Keratinocyte (primary cell): Measurements from ENCODE around the gene HOOK2. TPM values are rescaled to one million over a fixed set of nuclear protein-coding genes. Genes with fewer than 3 reads are reported as not detected.
"Not testable (repeated sequence)": the region's sequence is repeated elsewhere in the genome, so short reads cannot be mapped to it uniquely, and the experiment has no call there.

Source experiments
- DNase-seq: peaks from one replicate; pipeline ENCODE4 v3.0.0-alpha.2; 2011; ENCODE audit warnings: low read depth, missing footprints, low spot score
- FAIRE-seq: peaks from 2 replicates; lab custom pipeline; 2011; peaks lifted over from hg19 to GRCh38; lab: Jason Lieb, UNC
- H2AFZ ChIP-seq: 2 replicates; pipeline ENCODE4 v1.6.0; 2012; ENCODE audit warnings: low read length, control low read depth, inconsistent platforms; ENCODE audit not compliant: control insufficient read depth
- H3K27ac ChIP-seq: 2 replicates; pipeline ENCODE4 v1.5.1; 2011; ENCODE audit warnings: low read length; ENCODE audit not compliant: control insufficient read depth, insufficient read depth
- H3K27me3 ChIP-seq: 3 replicates; pipeline ENCODE4 v1.6.0; 2011; ENCODE audit warnings: low read length; ENCODE audit not compliant: control insufficient read depth, insufficient read depth; ENCODE audit errors: extremely low read depth
- H3K36me3 ChIP-seq, 2 experiments: 2 replicates in 1 of 2; 3 replicates in 1 of 2; pipeline ENCODE4 v1.5.1; 2011; ENCODE audit warnings: low read length in 2 of 2, mild to moderate bottlenecking in 1 of 2; ENCODE audit not compliant: control insufficient read depth in 2 of 2, insufficient read depth in 2 of 2; ENCODE audit errors: extremely low read depth in 1 of 2
- H3K4me1 ChIP-seq: 3 replicates; pipeline ENCODE4 v1.5.1; 2011; ENCODE audit warnings: low read length; ENCODE audit not compliant: control insufficient read depth, insufficient read depth; ENCODE audit errors: extremely low read depth
- H3K4me2 ChIP-seq: 3 replicates; pipeline ENCODE4 v1.6.0; 2011; ENCODE audit warnings: low read depth, low read length; ENCODE audit not compliant: control insufficient read depth, insufficient read depth; ENCODE audit errors: extremely low read depth
- H3K4me3 ChIP-seq, 3 experiments: fragments of 200-600 bp in 1 of 3; sonication (generic) in 1 of 3; 2 replicates in 2 of 3; 3 replicates in 1 of 3; pipeline ENCODE4 v1.5.1; 2011 to 2016; ENCODE audit warnings: low read length in 3 of 3, mild to moderate bottlenecking in 3 of 3, control low read depth in 2 of 3, inconsistent platforms in 1 of 3, low read depth in 1 of 3, mixed read lengths in 1 of 3, mixed run types in 1 of 3, moderate library complexity in 1 of 3; ENCODE audit not compliant: control insufficient read depth in 2 of 3, insufficient read depth in 2 of 3; ENCODE audit errors: extremely low read depth in 1 of 3
- H3K79me2 ChIP-seq: 2 replicates; pipeline ENCODE4 v1.6.0; 2012; ENCODE audit warnings: low read length; ENCODE audit not compliant: control insufficient read depth, insufficient read depth
- H3K9ac ChIP-seq: 3 replicates; pipeline ENCODE4 v1.6.0; 2011; ENCODE audit warnings: low read length; ENCODE audit not compliant: control insufficient read depth, insufficient read depth; ENCODE audit errors: extremely low read depth
- H3K9me1 ChIP-seq: 3 replicates; pipeline ENCODE4 v1.6.0; 2011; ENCODE audit warnings: low read length; ENCODE audit not compliant: control insufficient read depth, insufficient read depth; ENCODE audit errors: extremely low read depth
- H3K9me3 ChIP-seq: 2 replicates; pipeline ENCODE4 v1.5.1; 2012; ENCODE audit warnings: low read depth, low read length; ENCODE audit not compliant: control insufficient read depth
- H4K20me1 ChIP-seq: 3 replicates; pipeline ENCODE4 v1.6.0; 2011; ENCODE audit warnings: low read length; ENCODE audit not compliant: control insufficient read depth, insufficient read depth; ENCODE audit errors: extremely low read depth
- CTCF ChIP-seq, 3 experiments: IDR thresholded peaks in 1 of 3; conservative IDR thresholded peaks in 1 of 3; optimal IDR thresholded peaks in 1 of 3; 2 replicates in 2 of 3; 3 replicates in 1 of 3; pipeline versions ENCODE3 to v1.5.1; 2011; ENCODE audit warnings: low read length in 3 of 3, mild to moderate bottlenecking in 3 of 3, moderate library complexity in 2 of 3, control low read depth in 1 of 3, inconsistent platforms in 1 of 3; ENCODE audit not compliant: insufficient read depth in 2 of 3; ENCODE audit errors: extremely low read depth in 1 of 3
- EZH2 ChIP-seq: IDR thresholded peaks from one replicate; pipeline ENCODE4 v1.6.1; 2012; ENCODE audit warnings: inconsistent platforms, mild to moderate bottlenecking, low read length, moderate library complexity
- dilution Hi-C: fragments of 300-500 bp; cut with MboI; formaldehyde crosslinking; loops from one replicate; pipeline ENCODE4 v1.7.0; 2020; ENCODE audit warnings: low sequenced_read_pairs; ENCODE audit not compliant: extremely low pct_ligation_motif_present
- polyA plus RNA-seq, 5 experiments: library from polyadenylated mRNA; depleted of rRNA in 3 of 5; stranded (reverse) in 3 of 5; stranded (forward) in 1 of 5; unstranded in 1 of 5; fragments of >200 nt; gene quantifications; 1 replicate in 1 of 5; 2 replicates in 3 of 5; 3 replicates in 1 of 5; pipeline versions ENCODE4 v1.2.1 to v1.2.3, GENCODE V29; 2011 to 2012; ENCODE audit warnings: missing spikeins in 2 of 5, low read depth in 1 of 5, low replicate concordance in 1 of 5

The HOOK2 gene
- polyA plus RNA-seq, 1 donor (not counting 4 experiments of a cell fraction or from before 2014, with no cell fraction given), result 21.9 TPM

- H4K20me1 ChIP-seq, H3K27ac ChIP-seq, FAIRE-seq, H3K4me1 ChIP-seq, H3K9me3 ChIP-seq, DNase-seq, dilution Hi-C loops, H3K79me2 ChIP-seq, H3K9ac ChIP-seq, H3K9me1 ChIP-seq, H3K36me3 ChIP-seq, H3K4me3 ChIP-seq, H3K27me3 ChIP-seq, H3K4me2 ChIP-seq, H2AFZ ChIP-seq: not testable (repeated sequence)
These were observed 41.8 kb upstream of the HOOK2 start for GRCh38 chr19:12817188-12817587.

DNA sequence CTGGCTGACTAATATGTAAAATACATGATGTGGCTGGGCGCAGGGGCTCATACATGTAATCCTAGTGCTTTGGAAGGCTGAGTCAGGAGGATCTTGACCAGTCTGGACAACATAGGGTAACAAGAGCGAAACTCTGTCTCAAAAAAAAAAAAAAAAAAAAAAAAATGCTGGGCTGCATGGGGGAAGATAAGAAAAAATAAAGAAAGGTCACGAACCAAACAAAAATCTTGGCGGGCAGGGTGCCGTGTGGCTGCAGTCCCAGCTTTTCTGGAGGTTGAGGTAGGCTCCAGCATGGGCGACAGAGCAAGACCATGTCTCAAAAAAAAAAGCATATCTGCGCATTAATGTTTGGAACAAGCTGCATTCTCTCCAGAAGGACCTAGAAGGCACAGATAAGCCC, 39.7 kb upstream of the HOOK2 start:
- FAIRE-seq, result no peak
- no peaks in the 10 kb centered on the region for H3K9me3 ChIP-seq
- no peak overlapping the region for H3K4me2 ChIP-seq
- TF ChIP-seq EZH2 (no peak), CTCF (optimal IDR thresholded peaks at IDR 0.05 in 1 of 3, IDR thresholded peaks at IDR 0.05 in 1 of 3, conservative IDR thresholded peaks at IDR 0.05 in 1 of 3; ENCODE audit: extremely low read depth in 1 of 3, insufficient read depth in 2 of 3, low read length in 3 of 3) (no peak)
- no peaks in the 10 kb centered on the region for H3K4me1 ChIP-seq
- H3K36me3 ChIP-seq, result peaks cover 0 to 2% of the 10 kb centered on the region in 2 experiments
- H3K4me3 ChIP-seq, result no peak overlapping the region
- no peaks in the 10 kb centered on the region for H3K9me1 ChIP-seq
- H3K27ac ChIP-seq, result no peak overlapping the region
- H3K79me2 ChIP-seq, result no peaks in the 10 kb centered on the region
- dilution Hi-C loops, result no loop called here
- no peak for DNase-seq
- no peaks in the 10 kb centered on the region for H3K27me3 ChIP-seq
- no peak overlapping the region for H2AFZ ChIP-seq
- H3K9ac ChIP-seq, result no peak overlapping the region
- H4K20me1 ChIP-seq, result no peaks in the 10 kb centered on the region
